Measurements from ENCODE around the gene ATP2C1.

Gene ATP2C1

GRCh38 chr3:130897316-130897715 is 3.4 kb downstream of the ATP2C1 start:
- no peak for DNase-seq

- DNase-seq = no peak
Measured at GRCh38 chr3:130900959-130901358, 7.1 kb downstream of the ATP2C1 start.

- no peak for DNase-seq
Measured at GRCh38 chr3:130901463-130902204, 7.8 kb downstream of the ATP2C1 start.

GRCh38 chr3:130903412-130903908 is 9.6 kb downstream of the ATP2C1 start:
- no peak for DNase-seq

DNA sequence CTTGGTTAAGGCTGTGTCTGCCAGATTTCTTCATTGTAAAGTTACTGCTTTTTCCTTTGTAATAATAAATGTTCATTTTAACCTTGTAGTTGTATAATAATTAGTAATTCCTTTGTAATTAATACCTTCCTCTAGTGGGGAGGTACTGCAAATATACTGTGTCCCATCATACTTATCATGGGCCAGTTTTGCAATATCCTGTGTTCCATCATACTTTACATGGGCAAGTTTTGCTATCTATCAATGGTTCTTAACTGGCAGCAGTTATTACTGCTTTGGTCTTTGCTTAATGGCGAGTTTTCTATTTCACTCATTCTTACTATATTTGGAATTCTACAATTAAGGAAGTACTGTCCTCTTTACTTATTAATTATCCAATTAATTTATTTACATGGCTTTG is 10.6 kb downstream of the ATP2C1 start:
- DNase-seq = no peak

DNA sequence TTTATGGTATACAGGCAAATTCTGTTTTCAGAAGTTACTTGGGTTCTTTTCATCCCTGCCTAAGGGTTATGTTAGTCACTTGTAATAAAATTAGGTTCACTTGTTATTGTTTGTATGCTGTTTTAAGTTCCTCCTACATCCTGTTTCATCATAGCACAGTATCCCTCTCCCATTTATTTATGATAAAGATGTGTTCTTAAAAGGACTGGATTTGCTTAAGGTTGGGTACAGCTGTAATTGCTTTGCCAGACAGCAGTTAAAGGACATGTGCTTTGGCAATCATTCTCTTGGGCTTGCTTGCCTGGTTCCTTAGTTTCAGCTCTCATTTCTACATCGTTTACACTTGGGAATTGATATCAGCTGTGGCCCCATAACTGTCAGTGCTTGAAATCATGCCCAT is 11.7 kb downstream of the ATP2C1 start:
- peak; percentile 24 to 53 for DNase-seq

GRCh38 chr3:130906374-130906995 is 12.6 kb downstream of the ATP2C1 start:
- DNase-seq = no peak

DNA sequence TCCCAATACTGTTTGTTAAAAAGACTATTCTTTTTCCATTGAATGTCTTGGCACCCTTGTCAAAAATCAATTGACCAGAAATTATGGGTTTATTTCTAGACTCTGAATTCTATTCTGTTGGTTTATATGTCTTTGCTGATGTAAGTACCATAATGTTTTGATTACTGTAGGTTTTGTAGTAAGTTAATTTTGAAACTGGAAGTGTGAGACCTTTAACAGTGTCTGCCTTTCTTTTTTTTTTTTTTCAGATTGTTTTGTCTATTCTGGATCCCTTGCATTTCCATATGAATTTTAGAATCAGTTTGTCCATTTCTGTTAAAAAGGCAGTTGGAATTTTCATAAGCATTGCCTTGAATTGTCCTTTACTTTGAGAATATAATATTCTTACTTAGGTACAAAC is 13.6 kb downstream of the ATP2C1 start:
- no peak for DNase-seq

- DNase-seq = no peak
Measured at GRCh38 chr3:130907966-130908365, 14.1 kb downstream of the ATP2C1 start.

DNA sequence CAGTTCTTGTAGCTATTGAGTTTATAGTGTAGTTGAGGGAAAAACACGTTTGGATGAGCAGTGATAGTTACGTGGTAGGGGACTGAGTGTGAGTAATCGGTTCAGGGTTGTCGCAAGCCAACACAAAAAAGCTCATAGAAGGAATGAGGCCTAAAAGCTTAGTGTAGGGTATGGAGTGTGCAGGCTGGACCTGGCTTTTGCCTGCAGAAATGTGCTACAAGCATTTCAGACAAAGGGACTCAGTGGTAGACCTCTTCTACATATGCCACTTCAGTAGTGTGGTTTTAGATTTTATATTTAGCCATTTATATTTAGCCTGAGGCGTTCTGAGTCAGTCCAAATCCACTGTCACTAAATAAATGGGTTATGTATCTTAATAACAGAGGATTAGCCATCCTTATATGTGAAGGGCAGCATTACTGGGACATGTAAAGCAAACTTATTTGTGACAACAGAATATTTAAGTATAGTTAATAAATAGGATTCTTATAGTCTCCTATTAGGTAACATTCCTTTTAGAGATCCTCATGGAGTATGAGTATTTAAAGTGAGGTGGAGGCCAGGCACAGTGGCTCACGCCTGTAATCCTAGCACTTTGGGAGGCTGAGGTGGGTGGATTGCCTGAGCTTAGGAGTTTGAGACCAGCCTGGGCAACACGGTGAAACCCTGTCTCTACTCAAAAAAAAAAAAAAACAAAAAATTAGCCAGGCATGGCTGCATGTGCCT is 21.8 kb downstream of the ATP2C1 start:
- no peak for DNase-seq

- DNase-seq = no peak
Measured at GRCh38 chr3:130916507-130917167, 22.8 kb downstream of the ATP2C1 start.

- no peak for DNase-seq
Measured at GRCh38 chr3:130918328-130918727, 24.4 kb downstream of the ATP2C1 start.

- no peak for DNase-seq
Measured at GRCh38 chr3:130925628-130926027, 31.7 kb downstream of the ATP2C1 start.

- no peak for DNase-seq
Measured at GRCh38 chr3:130926504-130926903, 32.6 kb downstream of the ATP2C1 start.

DNA sequence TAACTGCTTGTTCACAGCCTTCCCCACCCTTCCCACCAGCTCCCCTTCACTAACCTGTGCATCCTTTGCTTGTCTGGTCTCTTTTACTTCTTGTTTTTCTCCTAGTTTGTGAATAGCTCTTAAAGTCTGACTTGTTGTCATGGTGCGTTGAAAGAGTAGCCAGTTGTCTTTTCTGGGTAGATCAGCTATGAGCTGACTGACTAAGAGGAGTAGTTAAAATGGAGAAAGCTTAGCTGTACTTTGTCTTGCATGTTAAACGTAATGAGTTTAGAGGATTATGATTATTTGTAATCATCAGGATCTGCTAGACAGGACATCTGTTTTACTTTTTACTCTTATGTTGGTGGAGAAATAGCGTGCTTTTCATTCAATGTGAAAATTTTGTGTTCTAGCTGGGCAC is 35.9 kb downstream of the ATP2C1 start:
- DNase-seq = no peak

DNA sequence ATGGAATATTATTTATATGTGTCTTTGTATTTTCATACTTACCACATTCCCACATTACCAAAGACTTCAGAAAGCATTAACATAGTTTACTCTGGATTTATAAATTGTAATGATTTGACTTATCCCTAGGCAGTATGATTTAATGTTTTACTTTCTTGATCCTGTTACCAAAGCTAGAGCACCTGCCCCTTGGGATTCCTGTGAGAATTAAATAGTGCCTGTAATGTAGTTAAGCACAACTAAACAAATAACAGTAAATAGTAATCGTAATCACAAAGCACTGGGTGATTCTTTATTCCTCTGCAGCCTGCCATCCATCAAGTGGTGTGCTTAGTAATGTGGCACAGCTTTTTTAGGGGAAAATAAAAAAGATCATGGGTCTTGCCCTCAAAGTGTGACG is 39.1 kb downstream of the ATP2C1 start:
- peak; percentile 4 to 50 for DNase-seq

- no peak for DNase-seq
Measured at GRCh38 chr3:130933801-130934345, 40.0 kb downstream of the ATP2C1 start.

GRCh38 chr3:130934442-130935089 is 40.7 kb downstream of the ATP2C1 start:
- DNase-seq = no peak

GRCh38 chr3:130935761-130936492 is 42.0 kb downstream of the ATP2C1 start:
- no peak for DNase-seq

- no peak for DNase-seq
Measured at GRCh38 chr3:130939753-130940152, 45.9 kb downstream of the ATP2C1 start.

GRCh38 chr3:130941793-130942192 is 47.9 kb downstream of the ATP2C1 start:
- DNase-seq = no peak

DNA sequence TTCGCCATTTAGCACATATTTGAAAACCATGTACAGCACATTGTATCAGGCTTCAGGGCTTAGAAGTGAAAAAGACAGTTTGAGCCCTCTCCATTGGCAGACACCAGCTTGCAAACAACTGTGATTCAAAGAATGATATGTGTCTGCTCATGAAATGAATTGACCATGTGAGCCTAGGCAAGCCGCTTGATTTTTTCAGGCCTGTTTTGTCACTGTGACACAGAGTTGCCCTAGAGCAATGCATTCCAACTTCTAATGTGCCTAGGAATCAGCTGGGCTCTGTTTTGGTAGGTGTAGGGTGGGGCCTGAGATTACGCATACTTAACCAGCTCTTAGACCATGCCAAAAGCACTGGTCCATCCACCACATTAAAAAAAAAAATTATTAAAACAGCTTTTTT is 53.0 kb downstream of the ATP2C1 start:
- no peak for DNase-seq

Data from NCI-H2081 (cell line).